Stimulated activated naive CD4-positive, alpha-beta T cell (primary cell): Measurements from ENCODE around the gene GTF2A1L.
"Not testable (repeated sequence)": the region's sequence is repeated elsewhere in the genome, so short reads cannot be mapped to it uniquely, and the experiment has no call there.

Experiments used
- DNase-seq, 6 experiments: peaks; one replicate each; lab custom pipeline; 2025; lab: John Stamatoyannopoulos, UW

The GTF2A1L gene

GRCh38 chr2:48699348-48699930, 81.8 kb downstream of the GTF2A1L start:
- DNase-seq, result no peak

GRCh38 chr2:48703621-48704020, 86.0 kb downstream of the GTF2A1L start:
- not testable (repeated sequence) for DNase-seq

GRCh38 chr2:48707466-48707865, 89.8 kb downstream of the GTF2A1L start:
- no peak for DNase-seq

GRCh38 chr2:48709096-48710034, 91.7 kb downstream of the GTF2A1L start:
- DNase-seq, result no peak

GRCh38 chr2:48711343-48711742, 93.7 kb downstream of the GTF2A1L start:
- DNase-seq, result no peak

- no peak for DNase-seq
Measured at GRCh38 chr2:48712151-48712550, 94.5 kb downstream of the GTF2A1L start.

- DNase-seq, result no peak
Measured at GRCh38 chr2:48713647-48714046, 96.0 kb downstream of the GTF2A1L start.

- DNase-seq, result no peak
Measured at GRCh38 chr2:48714245-48714644, 96.6 kb downstream of the GTF2A1L start.

- no peak for DNase-seq
Measured at GRCh38 chr2:48715042-48715899, 97.6 kb downstream of the GTF2A1L start.

GRCh38 chr2:48715956-48716355, 98.3 kb downstream of the GTF2A1L start:
- DNase-seq, result no peak

GRCh38 chr2:48717846-48718245, 100.2 kb downstream of the GTF2A1L start:
- no peak for DNase-seq

- DNase-seq, result no peak
Measured at GRCh38 chr2:48719480-48720177, 102.0 kb downstream of the GTF2A1L start.

- no peak for DNase-seq
Measured at GRCh38 chr2:48721158-48721557, 103.5 kb downstream of the GTF2A1L start.

- no peak for DNase-seq
Measured at GRCh38 chr2:48722391-48722790, 104.7 kb downstream of the GTF2A1L start.

GRCh38 chr2:48723129-48723528, 105.5 kb downstream of the GTF2A1L start:
- DNase-seq, result no peak

GRCh38 chr2:48724278-48724677, 106.6 kb downstream of the GTF2A1L start:
- DNase-seq, result no peak

- no peak for DNase-seq
Measured at GRCh38 chr2:48725696-48726494, 108.2 kb downstream of the GTF2A1L start.

GRCh38 chr2:48727560-48727959, 109.9 kb downstream of the GTF2A1L start:
- DNase-seq, result no peak

- DNase-seq, result no peak
Measured at GRCh38 chr2:48728295-48728694, 110.6 kb downstream of the GTF2A1L start.

GRCh38 chr2:48728840-48729239, 111.2 kb downstream of the GTF2A1L start:
- no peak for DNase-seq
